MM.1S (cell line): ENCODE data around the gene GAB1.

Experiments used
- DNase-seq: peaks from one replicate; pipeline ENCODE4 v3.0.0-alpha.2; 2015
- H2AFZ ChIP-seq: fragments of 300-600 bp; sonication (generic); 2 replicates; pipeline ENCODE4 v1.6.0; 2016; ENCODE audit warnings: antibody characterized with exemption, low read length
- H3F3A ChIP-seq: fragments of 300-600 bp; sonication (generic); 2 replicates; pipeline ENCODE4 v1.6.1; 2016; ENCODE audit warnings: mild to moderate bottlenecking, antibody characterized with exemption, low read length, moderate library complexity, mixed read lengths; ENCODE audit not compliant: insufficient read depth
- H3K27ac ChIP-seq: fragments of 300-600 bp; sonication (generic); 2 replicates; pipeline ENCODE4 v1.5.1; 2016; ENCODE audit warnings: mild to moderate bottlenecking, low read length
- H3K27me3 ChIP-seq: fragments of 300-600 bp; sonication (generic); replicated peaks from 2 replicates; pipeline ENCODE4 v1.6.0; 2016; ENCODE audit warnings: low read length; ENCODE audit not compliant: insufficient read depth
- H3K36me3 ChIP-seq: fragments of 300-600 bp; sonication (generic); replicated peaks from 2 replicates; pipeline ENCODE4 v1.6.1; 2016; ENCODE audit warnings: mild to moderate bottlenecking, low read length, mixed read lengths; ENCODE audit not compliant: insufficient read depth
- H3K4me1 ChIP-seq: fragments of 300-600 bp; sonication (generic); 2 replicates; pipeline ENCODE4 v1.6.1; 2016; ENCODE audit warnings: low read length, mixed read lengths
- H3K4me2 ChIP-seq: fragments of 300-600 bp; sonication (generic); 2 replicates; pipeline ENCODE4 v1.6.0; 2016; ENCODE audit warnings: low read depth, low read length
- H3K4me3 ChIP-seq: fragments of 300-600 bp; sonication (generic); 2 replicates; pipeline ENCODE4 v1.5.1; 2016; ENCODE audit warnings: low read length, mixed read lengths
- H3K79me2 ChIP-seq: fragments of 300-600 bp; sonication (generic); 2 replicates; pipeline ENCODE4 v1.6.1; 2016; ENCODE audit warnings: mixed run types, low read length, mixed read lengths
- H3K9ac ChIP-seq: fragments of 300-600 bp; sonication (generic); 2 replicates; pipeline ENCODE4 v1.6.1; 2016; ENCODE audit warnings: low read length, mixed read lengths
- H3K9me2 ChIP-seq: fragments of 300-600 bp; sonication (generic); replicated peaks from 2 replicates; pipeline ENCODE4 v1.6.1; 2016; ENCODE audit warnings: mild to moderate bottlenecking, low read length, mixed read lengths; ENCODE audit not compliant: insufficient read depth
- H3K9me3 ChIP-seq: fragments of 300-600 bp; sonication (generic); replicated peaks from 2 replicates; pipeline ENCODE4 v1.6.1; 2016; ENCODE audit warnings: mild to moderate bottlenecking, low read length, mixed read lengths; ENCODE audit not compliant: insufficient read depth
- H4K20me1 ChIP-seq: fragments of 300-600 bp; sonication (generic); 2 replicates; pipeline ENCODE4 v1.6.1; 2016; ENCODE audit warnings: mild to moderate bottlenecking, low read length, moderate library complexity, mixed read lengths; ENCODE audit not compliant: insufficient read depth
- CTCF ChIP-seq: fragments of 300-600 bp; sonication (generic); IDR thresholded peaks from 2 replicates; pipeline ENCODE4 v1.5.1; 2016; ENCODE audit warnings: antibody characterized with exemption, low read length, mixed read lengths
- EZH2 ChIP-seq: fragments of 300-600 bp; sonication (generic); optimal IDR thresholded peaks from 2 replicates; pipeline ENCODE3; 2017; ENCODE audit warnings: low read depth, mild to moderate bottlenecking, antibody characterized with exemption, low read length, mixed read lengths
- EZH2phosphoT487 ChIP-seq: fragments of 300-600 bp; sonication (generic); IDR thresholded peaks from 2 replicates; pipeline ENCODE4 v1.6.1; 2018; ENCODE audit warnings: antibody characterized with exemption, low read length

GAB1 gene

GRCh38 chr4:143335979-143336780 is 496 bp upstream of the GAB1 start:
- H3K4me1 ChIP-seq = no peaks in the 10 kb centered on the region
- H2AFZ ChIP-seq = peak overlapping the region; percentile 95
- no peaks in the 10 kb centered on the region for H4K20me1 ChIP-seq
- H3K9me2 ChIP-seq = no peaks in the 10 kb centered on the region
- DNase-seq = peak; percentile 78
- H3K4me3 ChIP-seq = peak overlapping the region; percentile 100
- H3K4me2 ChIP-seq = peak overlapping the region; percentile 96
- no peaks in the 10 kb centered on the region for H3K27me3 ChIP-seq
- no peak for TF ChIP-seq EZH2phosphoT487
- TF ChIP-seq EZH2 = no peak
- no peak for TF ChIP-seq CTCF
- H3K9ac ChIP-seq = peak overlapping the region; percentile 99
- no peaks in the 10 kb centered on the region for H3K9me3 ChIP-seq
- peaks cover 4% of the 10 kb centered on the region; the same call in 1 of the 2 replicates for H3K79me2 ChIP-seq
- no peaks in the 10 kb centered on the region for H3K36me3 ChIP-seq
- H3K27ac ChIP-seq = peak overlapping the region; percentile 93
- H3F3A ChIP-seq = peaks cover 49% of the 10 kb centered on the region

- no peaks in the 10 kb centered on the region for H3K9me3 ChIP-seq
- H3K4me1 ChIP-seq = peaks cover 10% of the 10 kb centered on the region
- peaks cover 56% of the 10 kb centered on the region for H3F3A ChIP-seq
- H3K27ac ChIP-seq = peak overlapping the region; percentile 93
- no peak for TF ChIP-seq CTCF
- no peak for TF ChIP-seq EZH2
- TF ChIP-seq EZH2phosphoT487 = no peak
- peak overlapping the region; percentile 100 for H3K4me3 ChIP-seq
- H3K4me2 ChIP-seq = peak overlapping the region; percentile 93
- no peaks in the 10 kb centered on the region for H3K27me3 ChIP-seq
- H3K9me2 ChIP-seq = no peaks in the 10 kb centered on the region
- peaks cover 7% of the 10 kb centered on the region; the same call in 1 of the 2 replicates for H4K20me1 ChIP-seq
- peak; percentile 61 for DNase-seq
- H2AFZ ChIP-seq = no peak overlapping the region; the same call in 1 of the 2 replicates
- H3K9ac ChIP-seq = peak overlapping the region; percentile 99
- no peaks in the 10 kb centered on the region for H3K36me3 ChIP-seq
- H3K79me2 ChIP-seq = peaks cover 4% of the 10 kb centered on the region; the same call in 1 of the 2 replicates
Measured at GRCh38 chr4:143337600-143338287, 1.1 kb downstream of the GAB1 start.

GRCh38 chr4:143338313-143338712 is 1.6 kb downstream of the GAB1 start:
- Histone ChIP-seq H2AFZ (no peak overlapping the region), H3K36me3 (no peaks in the 10 kb centered on the region), H3K9ac (peak overlapping the region; percentile 99), H3F3A (peaks cover 56% of the 10 kb centered on the region), H3K4me2 (peak overlapping the region; percentile 93), H4K20me1 (peaks cover 7% of the 10 kb centered on the region; the same call in 1 of the 2 replicates), H3K9me3 (no peaks in the 10 kb centered on the region), H3K27ac (peak overlapping the region; percentile 93), H3K27me3 (no peaks in the 10 kb centered on the region), H3K4me1 (peaks cover 16% of the 10 kb centered on the region), H3K79me2 (peaks cover 4% of the 10 kb centered on the region; the same call in 1 of the 2 replicates), H3K4me3 (peak overlapping the region; percentile 100), H3K9me2 (no peaks in the 10 kb centered on the region)
- DNase-seq = no peak
- TF ChIP-seq EZH2 = no peak
- no peak for TF ChIP-seq CTCF
- TF ChIP-seq EZH2phosphoT487 = no peak
